GM10248 (cell line): ENCODE measurements around the gene CHCHD10.
A peak's percentile ranks its signal among the peaks of the same experiment; 100 is the strongest.

Source experiments
- CTCF ChIA-PET: fragments of 300-600 bp; sonication (Branson Sonifier 250); formaldehyde crosslinking; extraction: SDS; loops from one replicate; lab custom pipeline; 2021; ENCODE audit warnings: antibody characterized with exemption; lab: Yijun Ruan, JAX
- POLR2A ChIA-PET: fragments of 350-650 bp; sonication (Branson Sonifier 250); formaldehyde crosslinking; extraction: SDS; loops from one replicate; lab custom pipeline; 2020; ENCODE audit warnings: antibody characterized with exemption; lab: Yijun Ruan, JAX
- DNase-seq: peaks from one replicate; pipeline ENCODE4 v3.0.0; 2012; ENCODE audit errors: extremely low spot score
- TF ChIP-seq, protein P1 (sequence below): IDR thresholded peaks from 2 replicates; pipeline ENCODE4 v1.5.1; 2012; ENCODE audit warnings: mild to moderate bottlenecking, low read depth; ENCODE audit errors: extremely low read depth, missing control alignments, control extremely low read depth

The CHCHD10 gene

GRCh38 chr22:23789638-23790037, 21.9 kb upstream of the CHCHD10 start:
- TF ChIP-seq, protein P1, sequence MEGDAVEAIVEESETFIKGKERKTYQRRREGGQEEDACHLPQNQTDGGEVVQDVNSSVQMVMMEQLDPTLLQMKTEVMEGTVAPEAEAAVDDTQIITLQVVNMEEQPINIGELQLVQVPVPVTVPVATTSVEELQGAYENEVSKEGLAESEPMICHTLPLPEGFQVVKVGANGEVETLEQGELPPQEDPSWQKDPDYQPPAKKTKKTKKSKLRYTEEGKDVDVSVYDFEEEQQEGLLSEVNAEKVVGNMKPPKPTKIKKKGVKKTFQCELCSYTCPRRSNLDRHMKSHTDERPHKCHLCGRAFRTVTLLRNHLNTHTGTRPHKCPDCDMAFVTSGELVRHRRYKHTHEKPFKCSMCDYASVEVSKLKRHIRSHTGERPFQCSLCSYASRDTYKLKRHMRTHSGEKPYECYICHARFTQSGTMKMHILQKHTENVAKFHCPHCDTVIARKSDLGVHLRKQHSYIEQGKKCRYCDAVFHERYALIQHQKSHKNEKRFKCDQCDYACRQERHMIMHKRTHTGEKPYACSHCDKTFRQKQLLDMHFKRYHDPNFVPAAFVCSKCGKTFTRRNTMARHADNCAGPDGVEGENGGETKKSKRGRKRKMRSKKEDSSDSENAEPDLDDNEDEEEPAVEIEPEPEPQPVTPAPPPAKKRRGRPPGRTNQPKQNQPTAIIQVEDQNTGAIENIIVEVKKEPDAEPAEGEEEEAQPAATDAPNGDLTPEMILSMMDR: no peak
- DNase-seq: no peak
- ChIA-PET CTCF (interaction anchor here (1.4 to 3.5 kb wide), 6 partner anchors 8 to 62 kb away, joined by 4 to 16 read pairs (median 5); no protein-coding TSS in a partner anchor), POLR2A (no interaction called here)

- no peak for DNase-seq
- POLR2A ChIA-PET: interaction anchor here (1.0 kb wide), 1 partner anchor 10 kb away, joined by 4 read pairs; no protein-coding TSS in a partner anchor
- TF ChIP-seq, protein P1: no peak
Measured at GRCh38 chr22:23789121-23789520, 21.3 kb upstream of the CHCHD10 start.

GRCh38 chr22:23787910-23788309, 20.1 kb upstream of the CHCHD10 start:
- ChIA-PET CTCF (interaction anchor here (0.9 to 3.5 kb wide), 4 partner anchors 10 to 62 kb away, joined by 4 to 16 read pairs (median 8); no protein-coding TSS in a partner anchor), POLR2A (interaction anchor here (0.6 to 1.0 kb wide), 2 partner anchors 11 to 22 kb away, joined by 4 to 6 read pairs; no protein-coding TSS in a partner anchor)
- DNase-seq: no peak
- TF ChIP-seq, protein P1: no peak

More at GRCh38 chr22:23789121-23789520, 21.3 kb upstream of the CHCHD10 start:
- CTCF ChIA-PET: interaction anchor here (0.9 to 3.5 kb wide), 7 partner anchors 9 to 62 kb away, joined by 4 to 16 read pairs (median 5); no protein-coding TSS in a partner anchor

DNA sequence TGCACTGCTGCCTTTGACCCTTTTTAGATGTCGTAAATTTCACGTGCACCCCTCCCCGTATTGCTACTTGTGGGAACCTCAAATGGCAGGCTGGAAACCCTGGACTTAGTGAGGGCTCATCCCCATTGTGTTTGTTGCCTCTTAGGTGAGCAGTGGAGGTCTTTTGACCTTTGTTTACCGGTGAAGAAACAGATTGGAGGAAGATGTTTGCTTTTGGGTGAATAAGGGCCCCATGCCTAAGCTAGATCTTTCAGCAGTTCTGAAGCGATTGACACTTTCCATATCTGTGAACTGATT, 19.8 kb upstream of the CHCHD10 start:
- ChIA-PET CTCF (interaction anchor here (1.0 to 3.5 kb wide), 4 partner anchors 10 to 62 kb away, joined by 3 to 16 read pairs (median 8); no protein-coding TSS in a partner anchor), POLR2A (no interaction called here)
- DNase-seq: no peak
- TF ChIP-seq, protein P1: no peak

DNA sequence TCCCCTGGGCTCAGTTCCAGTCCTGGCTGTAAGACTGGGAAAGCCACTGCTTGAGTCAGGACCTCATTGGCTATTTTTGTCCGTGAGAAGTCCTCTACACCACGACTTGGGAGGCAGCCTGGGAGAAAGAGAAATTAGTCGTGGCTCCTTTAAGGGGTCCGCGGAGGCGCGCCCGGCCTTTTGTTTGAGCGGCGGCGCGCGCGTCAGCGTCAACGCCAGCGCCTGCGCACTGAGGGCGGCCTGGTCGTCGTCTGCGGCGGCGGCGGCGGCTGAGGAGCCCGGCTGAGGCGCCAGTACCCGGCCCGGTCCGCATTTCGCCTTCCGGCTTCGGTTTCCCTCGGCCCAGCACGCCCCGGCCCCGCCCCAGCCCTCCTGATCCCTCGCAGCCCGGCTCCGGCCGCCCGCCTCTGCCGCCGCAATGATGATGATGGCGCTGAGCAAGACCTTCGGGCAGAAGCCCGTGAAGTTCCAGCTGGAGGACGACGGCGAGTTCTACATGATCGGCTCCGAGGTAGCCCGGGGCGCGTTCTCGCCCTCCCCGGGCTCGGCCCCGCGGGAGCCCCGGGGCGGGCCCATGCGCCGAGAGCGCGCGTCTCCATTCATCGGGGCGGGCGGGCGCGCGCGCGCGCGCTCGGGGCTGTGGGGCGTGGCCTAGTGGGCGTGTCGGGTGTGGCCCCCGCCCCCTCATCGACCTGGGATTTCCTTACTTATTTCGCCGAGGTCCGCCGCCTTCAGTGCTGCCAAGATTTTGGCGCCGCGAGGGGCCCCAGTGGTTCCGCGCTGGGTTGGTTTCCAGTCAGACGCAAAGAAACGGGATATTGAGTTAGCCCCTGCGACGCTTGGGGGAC, 19.2 kb upstream of the CHCHD10 start, which contains the start of gene SMARCB1:
SMARCB1 (plus strand) TSS at position 215 of the 848 bp plus-strand sequence; CDS start at position 419, 204 bp downstream.
- TF ChIP-seq, protein P1: no peak
- CTCF ChIA-PET: interaction anchor here (1.0 to 3.5 kb wide), 4 partner anchors 9 to 63 kb away, joined by 3 to 16 read pairs (median 5); no protein-coding TSS in a partner anchor
- POLR2A ChIA-PET: interaction anchor here (0.5 to 1.3 kb wide), 2 partner anchors 60 to 1612 kb away, joined by 3 to 4 read pairs; no protein-coding TSS in a partner anchor
- peak; percentile 94 for DNase-seq

DNA sequence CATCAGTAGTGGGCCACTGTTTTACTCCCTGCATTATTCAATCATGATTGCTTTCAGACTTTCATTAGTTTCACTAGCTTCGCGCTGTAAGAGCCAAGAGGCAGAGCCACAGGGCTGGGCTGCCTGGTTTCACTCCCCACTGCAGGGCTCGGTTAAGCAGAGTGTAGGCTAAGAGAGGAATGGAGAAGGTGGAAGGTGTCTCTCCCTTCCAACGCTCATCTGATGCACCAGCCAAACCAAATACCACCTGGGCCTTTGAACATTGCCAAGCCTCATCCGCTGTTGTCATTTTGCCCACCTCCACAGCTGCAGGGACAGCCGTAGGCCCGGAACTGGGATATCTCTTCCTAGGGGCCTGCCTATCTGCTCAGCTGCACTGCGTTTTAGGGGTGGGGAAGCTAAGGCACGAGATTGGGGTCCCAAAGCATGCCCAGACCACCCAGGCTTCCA, 18.5 kb upstream of the CHCHD10 start:
- TF ChIP-seq, protein P1: no peak
- ChIA-PET POLR2A (interaction anchor here (0.5 to 1.3 kb wide), 2 partner anchors 60 to 1613 kb away, joined by 3 to 4 read pairs; no protein-coding TSS in a partner anchor), CTCF (interaction anchor here (1.3 to 3.5 kb wide), 3 partner anchors 9 to 63 kb away, joined by 3 to 16 read pairs (median 7); no protein-coding TSS in a partner anchor)
- DNase-seq: no peak
